Stimulated activated effector memory CD8-positive, alpha-beta T cell treated with anti-CD3 and anti-CD28 coated beads, Interleukin-12 subunit alpha, Interleukin-12 subunit beta, amount 100 ng/mL, for 72 hours (primary cell): Measurements from ENCODE around the gene DNMT3A.
A peak's percentile ranks its signal among the peaks of the same experiment; 100 is the strongest.

Experiments used
- ATAC-seq: fragments of 150-1000 bp; cut with Tn5 transposase; 2 replicates; pipeline ENCODE4 v1.10.0; 2021
- DNase-seq, 2 donors: peaks; one replicate each; pipeline ENCODE4 v3.0.0; 2021 to 2022; ENCODE audit warnings: low spot score in 2 of 2
- H3K27ac Mint-ChIP-seq: one replicate; pipeline ENCODE4 v1.8.0; 2022; ENCODE audit warnings: mild to moderate bottlenecking, mixed read lengths
- H3K36me3 Mint-ChIP-seq: one replicate; pipeline ENCODE4 v1.8.0; 2022; ENCODE audit warnings: mild to moderate bottlenecking, mixed read lengths
- H3K4me1 Mint-ChIP-seq: one replicate; pipeline ENCODE4 v1.8.0; 2022; ENCODE audit warnings: mixed read lengths
- H3K4me3 Mint-ChIP-seq: one replicate; pipeline ENCODE4 v1.8.0; 2022; ENCODE audit warnings: mild to moderate bottlenecking, mixed read lengths
- H3K9me3 Mint-ChIP-seq: one replicate; pipeline ENCODE4 v1.8.0; 2022; ENCODE audit warnings: mixed read lengths

Gene DNMT3A

DNA sequence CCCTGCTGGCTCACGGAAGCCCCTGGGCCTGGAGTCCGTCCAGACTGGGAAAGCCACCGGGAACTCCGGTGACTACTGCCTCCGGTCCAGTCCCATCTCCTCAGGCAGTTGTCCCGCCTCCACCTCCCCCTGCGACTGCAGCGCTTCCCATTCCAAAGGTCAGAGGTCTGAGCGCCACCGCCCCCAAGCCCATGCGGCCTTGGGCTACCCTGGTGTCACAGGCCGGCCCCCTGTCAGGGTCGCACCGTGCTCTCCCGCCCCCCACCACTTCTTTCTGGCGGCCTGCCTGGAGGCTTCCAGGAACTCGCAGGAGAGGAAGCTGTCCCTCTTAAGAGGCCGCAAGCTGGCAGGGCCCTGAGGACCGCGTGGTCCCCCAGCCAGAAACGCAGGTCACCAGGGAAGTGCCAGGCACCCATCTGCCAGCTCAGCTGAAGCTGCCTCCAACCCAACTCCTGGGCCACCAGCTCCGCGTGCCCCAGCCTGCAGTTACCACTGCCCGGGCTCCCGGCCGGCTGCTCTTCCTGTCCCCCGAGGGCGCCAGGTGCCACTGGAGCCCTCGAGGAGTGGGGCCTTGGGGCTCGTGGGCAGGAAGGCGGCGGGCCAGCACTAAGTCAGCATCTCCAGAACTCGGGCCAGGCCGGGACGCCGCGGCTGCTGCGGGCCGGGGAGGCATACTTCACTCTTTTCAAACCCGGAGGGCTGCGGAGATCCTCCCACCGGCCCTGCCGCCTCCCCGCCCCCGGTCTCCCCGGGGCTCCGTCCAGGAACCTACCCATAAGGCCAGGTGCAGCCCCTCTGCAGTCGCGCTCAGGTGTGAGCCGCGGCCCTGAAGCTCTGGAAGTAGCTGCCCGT is 90.1 kb downstream of the DNMT3A start:
- DNase-seq (peak; percentile 34 to 70), ATAC-seq (peak; percentile 65)
- Mint-ChIP-seq H3K36me3 (peaks cover 71% of the 10 kb centered on the region), H3K4me3 (peak overlapping the region; percentile 68), H3K4me1 (peaks cover 56% of the 10 kb centered on the region), H3K9me3 (no peaks in the 10 kb centered on the region), H3K27ac (peak overlapping the region; percentile 83)

DNA sequence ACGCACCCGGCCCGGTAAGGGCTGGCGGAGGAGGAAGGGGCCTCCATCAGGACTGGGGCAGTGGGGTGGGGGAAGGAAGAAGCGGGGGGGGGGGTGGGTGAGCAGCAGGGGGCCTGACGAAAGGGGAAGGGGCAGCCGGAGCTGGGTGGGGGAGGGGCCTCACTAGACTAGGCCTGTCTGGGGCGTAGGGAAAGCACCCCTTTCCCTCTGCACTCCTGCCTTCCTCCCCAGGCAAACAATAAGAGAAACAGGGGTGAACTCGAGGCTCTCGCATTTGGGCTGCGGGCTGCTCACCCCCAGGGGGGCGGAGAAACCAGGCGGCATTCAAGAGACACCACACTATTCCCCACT is 90.7 kb downstream of the DNMT3A start:
- Mint-ChIP-seq H3K36me3 (peaks cover 71% of the 10 kb centered on the region), H3K4me3 (peak overlapping the region; percentile 68), H3K4me1 (peaks cover 50% of the 10 kb centered on the region), H3K27ac (peak overlapping the region; percentile 83), H3K9me3 (no peaks in the 10 kb centered on the region)
- peak; percentile 19 for ATAC-seq
- no peak for DNase-seq

DNA sequence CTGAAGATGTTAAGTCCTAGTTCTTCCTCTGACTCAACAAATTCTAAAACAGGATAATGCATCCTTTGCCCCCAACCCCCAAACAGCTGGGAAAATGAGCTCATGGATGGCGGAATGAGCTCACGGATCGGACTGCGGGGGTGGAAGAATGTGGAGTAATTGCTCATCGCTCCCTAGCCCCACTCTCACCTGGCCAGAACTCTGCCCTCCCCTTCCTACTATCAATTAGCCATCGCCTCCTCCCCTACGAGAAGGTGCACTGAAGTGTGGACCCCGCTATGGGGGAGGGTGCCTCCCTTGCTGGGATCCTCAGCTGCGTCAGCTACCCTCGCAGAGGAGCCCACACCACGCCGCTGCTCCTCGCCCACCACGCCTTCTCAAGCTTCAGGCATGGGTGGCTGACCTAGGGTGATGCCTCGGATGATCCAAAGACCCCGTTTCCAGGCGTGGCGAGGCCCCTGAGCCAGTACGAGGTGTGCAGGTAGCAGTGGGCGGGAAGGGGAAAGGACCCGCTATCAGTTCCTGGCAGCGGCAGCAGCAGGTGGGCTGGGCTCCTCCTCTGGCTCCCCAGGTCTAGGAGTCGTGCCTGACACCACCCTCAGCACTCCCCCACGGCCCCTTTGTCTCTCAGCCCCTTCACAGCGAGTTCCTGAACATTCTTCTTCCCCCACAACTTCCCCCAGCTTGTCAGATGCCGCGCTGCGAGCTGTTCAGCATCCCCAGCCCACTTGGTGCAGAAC is 91.2 kb downstream of the DNMT3A start:
- no peak for DNase-seq
- ATAC-seq = no peak
- H3K36me3 Mint-ChIP-seq = peaks cover 71% of the 10 kb centered on the region
- peak overlapping the region; percentile 68 for H3K4me3 Mint-ChIP-seq
- peaks cover 44% of the 10 kb centered on the region for H3K4me1 Mint-ChIP-seq
- H3K27ac Mint-ChIP-seq = peak overlapping the region; percentile 83
- H3K9me3 Mint-ChIP-seq = no peaks in the 10 kb centered on the region

DNA sequence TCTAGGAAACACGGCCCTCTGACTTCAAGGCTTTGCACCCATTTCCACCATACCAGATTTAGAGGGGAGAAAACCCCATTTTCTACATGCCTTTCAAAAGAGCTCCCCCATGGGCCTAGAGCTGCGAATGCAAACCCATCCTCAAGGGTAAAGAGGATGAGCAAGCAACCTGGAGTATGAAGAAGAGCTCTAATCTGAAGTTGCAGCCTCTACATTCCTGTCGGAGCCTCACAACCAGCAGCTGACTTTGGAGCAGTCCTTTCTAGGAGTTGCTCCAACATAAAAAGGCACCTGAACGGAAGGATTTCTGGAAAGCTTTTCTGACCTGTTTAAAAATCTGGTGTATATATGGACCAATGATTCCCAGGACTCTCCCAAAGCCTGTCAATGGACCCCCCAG is 91.9 kb downstream of the DNMT3A start:
- peaks cover 71% of the 10 kb centered on the region for H3K36me3 Mint-ChIP-seq

DNA sequence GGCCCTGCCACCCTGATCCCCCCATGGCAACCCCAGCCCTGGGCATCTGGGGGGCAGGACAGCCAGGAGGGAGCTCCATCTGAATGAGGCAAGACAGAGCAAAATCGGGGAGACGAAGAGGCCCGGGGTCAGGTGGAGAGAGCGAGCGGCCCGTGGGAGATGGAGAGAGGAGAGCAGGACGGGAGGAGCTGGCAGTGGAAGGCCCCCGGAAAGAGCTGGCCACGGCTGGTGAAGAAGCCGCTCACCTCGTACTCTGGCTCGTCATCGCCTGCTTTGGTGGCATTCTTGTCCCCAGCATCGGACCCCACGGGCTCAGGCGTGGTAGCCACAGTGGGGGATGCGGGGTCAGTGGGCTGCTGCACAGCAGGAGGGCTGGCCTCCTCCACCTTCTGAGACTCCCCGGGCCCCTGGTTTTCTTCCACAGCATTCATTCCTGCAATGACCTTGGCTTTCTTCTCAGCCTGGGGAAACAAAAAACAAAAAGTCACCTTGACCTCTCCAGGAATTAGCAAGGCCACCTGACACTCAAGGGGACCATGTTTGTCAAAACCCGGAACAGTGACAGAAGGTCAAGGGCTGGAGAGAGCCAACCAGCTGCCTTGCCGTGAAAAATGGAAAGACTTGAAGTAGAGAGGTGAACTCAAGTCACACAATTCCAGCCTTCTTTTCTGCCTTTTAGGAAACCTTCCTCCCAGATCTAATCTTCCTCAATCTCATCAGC is 93.8 kb downstream of the DNMT3A start:
- ATAC-seq (no peak), DNase-seq (no peak)
- H3K9me3 Mint-ChIP-seq = no peaks in the 10 kb centered on the region
- peaks cover 29% of the 10 kb centered on the region for H3K4me1 Mint-ChIP-seq
- H3K27ac Mint-ChIP-seq = peak overlapping the region; percentile 60
- peaks cover 73% of the 10 kb centered on the region for H3K36me3 Mint-ChIP-seq
- H3K4me3 Mint-ChIP-seq = no peak overlapping the region

More for the DNA sequence above, 91.9 kb downstream of the DNMT3A start:
- ATAC-seq (no peak), DNase-seq (no peak)
- Mint-ChIP-seq H3K9me3 (no peaks in the 10 kb centered on the region), H3K4me3 (no peak overlapping the region), H3K27ac (peak overlapping the region; percentile 56), H3K4me1 (peaks cover 37% of the 10 kb centered on the region)

DNA sequence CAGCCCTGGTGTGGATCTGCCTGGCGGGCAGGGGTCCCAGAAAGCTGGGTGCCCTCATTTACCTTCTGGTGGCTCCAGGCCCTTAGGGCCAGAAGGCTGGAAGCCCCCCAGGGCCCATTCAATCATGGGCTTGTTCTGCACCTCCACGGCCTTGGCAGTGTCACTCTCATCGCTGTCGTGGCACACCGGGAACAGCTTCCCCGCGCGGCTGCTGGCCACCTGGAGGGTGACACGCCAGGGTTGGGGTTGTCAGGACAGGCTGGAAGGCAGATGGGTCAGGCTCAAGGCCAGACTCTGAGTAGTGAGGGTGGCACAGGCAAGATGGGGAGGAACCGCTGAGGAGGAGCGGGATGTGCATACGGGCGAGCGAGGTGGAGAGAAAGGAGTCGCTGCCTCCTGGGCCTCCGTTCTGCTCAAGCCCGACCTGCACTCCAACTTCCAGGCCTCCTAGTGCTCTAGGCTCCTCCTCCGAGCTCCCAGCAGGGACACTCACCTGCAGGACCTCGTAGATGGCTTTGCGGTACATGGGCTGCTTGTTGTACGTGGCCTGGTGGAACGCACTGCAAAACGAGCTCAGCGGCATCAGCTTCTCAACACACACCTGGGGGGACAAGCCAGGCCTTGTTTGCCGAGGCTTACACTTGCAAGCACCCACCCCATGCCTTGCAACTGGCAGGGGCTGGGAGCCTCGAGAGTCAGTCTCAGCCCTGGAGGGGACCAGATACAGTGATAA is 95.0 kb downstream of the DNMT3A start:
- peaks cover 82% of the 10 kb centered on the region for H3K36me3 Mint-ChIP-seq
- H3K9me3 Mint-ChIP-seq = no peaks in the 10 kb centered on the region
- H3K4me3 Mint-ChIP-seq = no peak overlapping the region
- peaks cover 24% of the 10 kb centered on the region for H3K4me1 Mint-ChIP-seq
- DNase-seq (no peak), ATAC-seq (no peak)
- H3K27ac Mint-ChIP-seq = no peak overlapping the region

DNA sequence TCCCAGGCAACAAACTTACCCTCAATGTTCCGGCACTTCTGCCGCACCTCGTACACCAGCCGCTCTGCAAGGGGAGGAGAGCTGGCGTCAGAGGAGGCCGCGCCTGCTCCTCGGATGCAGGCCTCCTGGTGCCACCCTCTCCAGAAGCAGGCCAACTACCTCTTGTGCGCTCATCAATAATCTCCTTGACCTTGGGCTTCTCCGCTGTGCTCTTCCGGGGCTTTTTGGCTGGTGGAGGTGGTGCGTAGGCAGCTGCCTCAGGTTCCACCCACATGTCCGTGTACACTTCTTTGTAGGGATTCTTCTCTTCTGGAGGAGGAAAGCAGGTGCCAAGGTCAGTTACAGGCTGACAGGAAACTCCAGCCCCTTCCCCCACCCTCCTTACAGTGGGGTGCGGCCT is 95.7 kb downstream of the DNMT3A start:
- Mint-ChIP-seq H3K36me3 (peaks cover 82% of the 10 kb centered on the region), H3K9me3 (no peaks in the 10 kb centered on the region), H3K27ac (no peak overlapping the region), H3K4me3 (no peak overlapping the region), H3K4me1 (peaks cover 17% of the 10 kb centered on the region)
- no peak for ATAC-seq
- no peak for DNase-seq

DNA sequence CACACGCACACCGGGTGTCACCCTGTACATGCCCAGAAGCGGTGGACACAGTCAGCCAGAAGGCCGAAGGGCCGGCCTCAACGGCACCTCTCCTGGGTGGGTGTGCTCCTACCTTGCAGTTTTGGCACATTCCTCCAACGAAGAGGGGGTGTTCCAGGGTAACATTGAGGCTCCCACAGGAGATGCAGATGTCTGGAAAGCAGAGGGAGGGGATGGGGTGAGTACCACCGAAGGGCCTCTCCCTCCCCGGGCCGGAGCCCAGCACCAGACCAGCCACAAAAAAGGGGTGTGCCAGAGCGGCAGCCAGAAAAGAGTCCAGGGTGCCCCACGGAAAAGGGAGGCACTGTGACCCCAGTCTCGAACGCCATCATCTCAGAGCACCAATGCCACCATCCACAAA is 96.6 kb downstream of the DNMT3A start:
- Mint-ChIP-seq H3K4me3 (no peak overlapping the region), H3K9me3 (no peaks in the 10 kb centered on the region), H3K4me1 (peaks cover 8% of the 10 kb centered on the region), H3K36me3 (peaks cover 91% of the 10 kb centered on the region), H3K27ac (no peak overlapping the region)
- no peak for DNase-seq
- ATAC-seq = no peak

DNA sequence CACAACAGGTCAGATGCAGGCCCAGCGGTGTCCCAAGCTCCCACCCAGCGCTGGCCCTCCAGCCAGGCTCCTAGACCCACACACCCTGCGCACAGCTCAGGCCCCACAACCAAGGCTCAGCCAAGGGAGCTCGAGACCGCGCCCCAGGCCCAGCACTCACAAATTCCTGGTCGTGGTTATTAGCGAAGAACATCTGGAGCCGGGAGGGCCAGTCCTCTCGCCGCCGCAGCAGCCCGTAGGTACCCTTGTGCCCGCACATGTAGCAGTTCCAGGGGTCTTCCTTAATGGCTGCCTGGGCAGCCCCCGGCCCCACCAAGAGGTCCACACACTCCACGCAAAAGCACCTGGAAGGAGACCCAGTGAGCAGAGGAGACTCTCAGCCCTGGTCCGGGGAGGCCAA is 97.7 kb downstream of the DNMT3A start:
- H3K9me3 Mint-ChIP-seq = no peaks in the 10 kb centered on the region
- H3K27ac Mint-ChIP-seq = no peak overlapping the region
- no peak overlapping the region for H3K4me3 Mint-ChIP-seq
- DNase-seq (no peak), ATAC-seq (no peak)
- H3K36me3 Mint-ChIP-seq = peaks cover 94% of the 10 kb centered on the region
- H3K4me1 Mint-ChIP-seq = no peaks in the 10 kb centered on the region

DNA sequence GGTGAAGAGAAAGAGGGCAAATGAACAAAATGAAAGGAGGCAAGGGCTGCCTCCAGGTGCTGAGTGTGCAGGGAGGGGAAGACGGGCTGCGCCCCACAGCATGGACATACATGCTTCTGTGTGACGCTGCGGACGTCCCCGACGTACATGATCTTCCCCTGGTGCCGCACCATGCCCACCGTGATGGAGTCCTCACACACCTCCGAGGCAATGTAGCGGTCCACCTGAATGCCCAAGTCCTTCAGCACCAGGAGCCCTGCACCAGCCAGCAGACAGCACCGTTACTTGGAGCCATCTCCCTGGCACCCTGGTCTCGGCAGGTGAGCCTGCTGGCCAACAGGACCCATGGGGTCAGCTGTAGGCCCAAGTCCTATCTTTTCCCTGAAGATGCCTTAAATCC is 100.3 kb downstream of the DNMT3A start:
- H3K4me3 Mint-ChIP-seq = no peak overlapping the region
- H3K9me3 Mint-ChIP-seq = no peaks in the 10 kb centered on the region
- no peak for DNase-seq
- peaks cover 98% of the 10 kb centered on the region for H3K36me3 Mint-ChIP-seq
- no peak overlapping the region for H3K27ac Mint-ChIP-seq
- H3K4me1 Mint-ChIP-seq = no peaks in the 10 kb centered on the region
- no peak for ATAC-seq

DNA sequence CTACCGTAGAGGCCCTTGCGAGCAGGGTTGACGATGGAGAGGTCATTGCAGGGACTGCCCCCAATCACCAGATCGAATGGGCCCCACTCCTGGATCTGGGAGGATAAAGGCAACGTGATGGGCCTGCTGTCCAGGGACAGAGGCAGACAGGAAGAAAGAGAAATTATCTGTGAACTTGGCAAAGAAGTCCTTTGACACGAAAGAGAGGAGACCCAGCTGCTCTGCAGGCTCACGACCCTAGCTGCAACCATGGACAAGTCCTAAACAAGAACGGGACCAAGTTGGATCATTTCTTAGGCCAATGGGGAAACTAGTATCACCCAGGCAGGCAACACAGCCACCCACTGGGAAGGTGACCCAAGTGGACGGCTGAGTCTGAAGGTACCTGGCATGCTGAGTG is 101.1 kb downstream of the DNMT3A start:
- DNase-seq = no peak
- Mint-ChIP-seq H3K4me3 (no peak overlapping the region), H3K27ac (no peak overlapping the region), H3K9me3 (no peaks in the 10 kb centered on the region), H3K36me3 (peaks cover 98% of the 10 kb centered on the region), H3K4me1 (no peaks in the 10 kb centered on the region)
- ATAC-seq = no peak

DNA sequence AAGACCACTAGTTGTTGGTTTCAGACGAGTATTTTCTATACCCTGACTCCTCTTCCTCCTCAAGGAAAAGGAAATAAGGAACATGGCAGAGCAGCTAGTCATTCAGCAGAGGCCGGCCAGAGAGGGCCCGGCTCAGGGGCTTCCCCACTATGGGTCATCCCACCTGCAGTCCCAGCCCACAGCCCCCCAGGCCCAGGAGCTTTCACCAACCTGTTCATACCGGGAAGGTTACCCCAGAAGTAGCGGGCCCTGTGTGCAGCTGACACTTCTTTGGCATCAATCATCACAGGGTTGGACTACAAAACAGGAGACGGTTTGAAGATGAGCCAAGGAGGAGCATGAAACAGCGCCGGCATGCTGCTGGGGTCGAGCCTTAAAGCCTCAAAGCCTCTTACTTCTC is 102.8 kb downstream of the DNMT3A start:
- no peak for ATAC-seq
- Mint-ChIP-seq H3K27ac (no peak overlapping the region), H3K36me3 (peaks cover 98% of the 10 kb centered on the region), H3K4me1 (no peaks in the 10 kb centered on the region), H3K4me3 (no peak overlapping the region), H3K9me3 (no peaks in the 10 kb centered on the region)
- no peak for DNase-seq

DNA sequence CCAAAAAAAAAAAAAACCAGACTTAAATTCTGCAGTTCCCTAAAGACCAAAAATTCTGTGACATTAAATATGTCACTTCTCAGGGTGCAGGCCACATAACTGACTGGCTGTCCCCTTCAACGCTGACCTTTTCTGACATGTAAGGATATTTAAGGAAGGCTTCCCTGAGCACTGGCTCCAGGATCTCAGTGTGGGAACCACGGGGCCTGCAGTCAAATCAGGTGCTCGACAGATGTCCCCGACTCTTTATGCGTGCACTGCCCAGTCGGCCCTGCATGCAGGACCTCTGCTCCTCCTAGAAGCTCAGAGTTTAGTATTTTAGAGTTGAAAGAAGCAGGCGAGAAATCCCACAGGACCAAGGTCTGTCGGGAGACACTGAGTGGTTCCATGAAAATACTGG is 104.0 kb downstream of the DNMT3A start:
- H3K9me3 Mint-ChIP-seq = no peaks in the 10 kb centered on the region

DNA sequence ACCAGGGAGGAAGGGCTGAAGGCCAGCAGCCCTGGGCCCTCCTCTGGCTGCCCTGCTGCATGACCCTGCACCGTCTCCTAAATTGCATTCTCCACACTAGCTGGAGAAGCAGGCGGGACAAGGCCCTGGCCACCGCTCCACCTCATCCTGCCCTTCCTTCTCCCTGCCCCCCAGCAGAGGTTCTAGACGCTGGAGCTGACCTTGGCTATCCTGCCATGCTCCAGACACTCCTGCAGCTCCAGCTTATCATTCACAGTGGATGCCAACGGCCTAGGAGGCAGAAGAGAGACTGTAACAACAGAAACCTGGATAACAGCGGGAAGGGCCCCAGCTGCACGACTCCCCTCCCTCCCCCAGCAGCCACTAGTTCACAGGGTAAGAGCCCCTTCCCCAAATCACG is 105.0 kb downstream of the DNMT3A start:
- Mint-ChIP-seq H3K4me1 (no peaks in the 10 kb centered on the region), H3K4me3 (no peak overlapping the region), H3K36me3 (peaks cover 98% of the 10 kb centered on the region), H3K9me3 (no peaks in the 10 kb centered on the region), H3K27ac (no peak overlapping the region)
- no peak for DNase-seq
- ATAC-seq = no peak

More for the DNA sequence above, 104.0 kb downstream of the DNMT3A start:
- Mint-ChIP-seq H3K27ac (no peak overlapping the region), H3K4me3 (no peak overlapping the region), H3K4me1 (no peaks in the 10 kb centered on the region), H3K36me3 (peaks cover 98% of the 10 kb centered on the region)
- DNase-seq (no peak), ATAC-seq (no peak)

DNA sequence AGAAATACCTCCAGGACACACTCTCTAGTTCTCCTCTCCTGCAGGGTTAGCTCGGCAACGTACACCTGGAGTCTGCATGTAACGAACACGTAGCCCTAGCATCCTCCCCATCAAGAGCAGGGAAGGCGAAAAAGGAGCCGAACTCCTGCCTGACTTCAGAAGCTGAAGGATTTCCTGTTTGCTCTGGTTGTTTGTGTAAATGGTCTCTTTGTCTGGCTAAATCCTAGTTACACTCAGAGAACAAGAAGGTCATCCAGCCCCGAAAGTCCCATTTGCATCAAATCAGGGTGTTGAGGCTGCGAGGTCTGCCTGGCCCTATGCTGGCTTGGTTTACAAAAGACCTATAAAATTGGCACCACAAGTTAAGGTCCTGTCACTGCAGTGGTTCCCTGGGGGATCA is 107.0 kb downstream of the DNMT3A start:
- DNase-seq = no peak
- Mint-ChIP-seq H3K4me1 (no peaks in the 10 kb centered on the region), H3K36me3 (peaks cover 85% of the 10 kb centered on the region), H3K4me3 (no peak overlapping the region), H3K9me3 (no peaks in the 10 kb centered on the region), H3K27ac (peak overlapping the region; percentile 34)
- no peak for ATAC-seq
